Measurements from ENCODE around the gene ASGR1. TPM values are rescaled to one million over a fixed set of nuclear protein-coding genes. Genes with fewer than 3 reads are reported as not detected.
A peak's percentile ranks its signal among the peaks of the same experiment; 100 is the strongest.

ASGR1 gene
- total and polyA plus RNA-seq, 2 donors (not counting 1 experiment from before 2014, with no cell fraction given), result 0.32 to 0.43 TPM

DNA sequence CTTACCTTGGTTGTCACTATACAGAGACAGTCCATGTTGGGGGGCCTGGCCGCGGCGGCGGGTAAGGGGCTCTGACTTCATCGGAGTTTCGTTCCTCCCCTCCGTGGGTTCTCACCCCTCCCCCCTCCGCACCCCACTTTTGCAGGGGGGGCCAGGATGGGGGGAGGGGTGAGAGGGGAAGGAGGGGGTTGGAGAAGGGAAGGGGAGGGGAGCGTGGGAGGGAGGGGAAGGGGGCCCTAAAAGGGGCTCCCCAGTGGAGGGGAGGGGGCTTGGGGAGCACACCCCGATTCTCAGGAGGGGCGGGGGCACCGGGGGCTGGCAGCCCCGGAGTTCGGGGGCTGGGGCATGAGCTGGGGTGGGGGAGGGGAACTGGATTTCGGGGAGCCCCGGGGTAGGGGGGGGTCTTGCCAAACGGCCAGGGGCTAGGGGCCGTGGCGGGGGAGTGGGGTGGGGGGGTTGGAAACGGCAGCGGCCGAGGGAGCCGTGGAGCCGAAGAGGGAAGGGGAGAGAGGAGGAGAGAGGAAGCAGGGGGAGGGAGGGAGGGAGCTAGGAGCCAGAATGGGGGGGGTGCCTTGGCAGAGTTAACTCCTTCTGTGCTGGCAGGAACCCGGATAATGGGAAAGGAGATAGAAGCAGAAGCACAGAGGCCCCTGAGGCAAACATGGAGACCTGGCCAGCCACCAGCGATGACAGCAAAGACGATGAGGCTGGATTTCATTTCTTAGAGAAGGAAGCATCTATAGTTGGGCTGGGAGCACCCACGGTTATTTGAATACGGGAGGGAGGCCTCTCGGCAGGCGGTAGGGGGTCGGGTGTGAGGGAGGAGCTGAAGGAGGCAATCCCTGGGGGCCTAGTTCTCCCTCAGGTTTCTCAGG lies 38.2 kb upstream of the ASGR1 start:
- peaks cover 32 to 64% of the 10 kb centered on the region in 2 donors for H3K4me1 ChIP-seq (ENCODE audit: control insufficient read depth in 2 of 2, insufficient read depth in 2 of 2, low read length in 2 of 2)
- H3K27me3 Mint-ChIP-seq, result no peaks in the 10 kb centered on the region
- no peak overlapping the region for H3K4me3 ChIP-seq (ENCODE audit: control extremely low read depth in 1 of 5, extremely low read depth in 1 of 5, insufficient read depth in 1 of 5, low read depth in 2 of 5, low read length in 4 of 5)
- no peak for ATAC-seq (ENCODE audit: low read depth)
- peak overlapping the region; percentile 23 for H3K4me3 Mint-ChIP-seq
- peaks cover 7% of the 10 kb centered on the region for H3K79me2 ChIP-seq (ENCODE audit: control insufficient read depth, insufficient read depth, low read length)
- POLR2A ChIA-PET, result interaction anchor here (0.6 to 9.1 kb wide), 3 partner anchors 20 to 264 kb away, joined by 3 to 157 read pairs (median 3); partner anchors contain the start of genes CTDNEP1, DVL2, GABARAP and PHF23
- peak overlapping the region; percentile 56 for H3K4me2 ChIP-seq (replicated peaks; ENCODE audit: low read depth, low read length, poor library complexity, severe bottlenecking)
- H2AFZ ChIP-seq (ENCODE audit: insufficient read depth, low read depth, low read length, poor library complexity, severe bottlenecking), result no peak overlapping the region
- CTCF ChIA-PET, result interaction anchor here (3.8 kb wide), 1 partner anchor 80 kb away, joined by 47 read pairs; no protein-coding TSS in a partner anchor
- no peak overlapping the region for H3K9ac ChIP-seq (ENCODE audit: low read length)
- no peaks in the 10 kb centered on the region for H3K9me3 Mint-ChIP-seq (ENCODE audit: insufficient read depth)
- H4K20me1 ChIP-seq (ENCODE audit: control insufficient read depth, insufficient read depth, low read length, poor library complexity, severe bottlenecking), result no peaks in the 10 kb centered on the region
- no peak overlapping the region for H3K27ac ChIP-seq (ENCODE audit: low read length in 2 of 2)
- no peaks in the 10 kb centered on the region for H3K9me3 ChIP-seq (ENCODE audit: control extremely low read depth in 1 of 3, control insufficient read depth in 2 of 3, insufficient read depth in 1 of 3, low read length in 2 of 3)
- no peak overlapping the region for H3K27ac Mint-ChIP-seq
- peaks cover 0 to 5% of the 10 kb centered on the region in 2 experiments for H3K36me3 ChIP-seq (replicated peaks in 1 of 2; ENCODE audit: control extremely low read depth in 1 of 2, control insufficient read depth in 1 of 2, extremely low read depth in 1 of 2, insufficient read depth in 2 of 2, low read length in 1 of 2)
- WGBS (ENCODE audit: insufficient coverage), result 2% methylated on average over 13 of the region's 32 CpGs
- DNase-seq, result no peak
- intact Hi-C loops (cut with micrococcal nuclease), result no loop called here
- peaks cover 65% of the 10 kb centered on the region for H3K4me1 Mint-ChIP-seq
- H3K27me3 ChIP-seq (replicated peaks in 1 of 4; ENCODE audit: control extremely low read depth in 1 of 4, control insufficient read depth in 3 of 4, insufficient read depth in 4 of 4, low read length in 3 of 4), result no peaks in the 10 kb centered on the region
- no peak for TF ChIP-seq EZH2 (IDR thresholded peaks at IDR 0.05; ENCODE audit: borderline replicate concordance, insufficient read depth, low read depth, low read length, poor library complexity, severe bottlenecking)
- no peak for TF ChIP-seq CTCF (IDR thresholded peaks at IDR 0.05)
